ENCODE results near the gene NPR3. TPM values are rescaled to one million over a fixed set of nuclear protein-coding genes. Genes with fewer than 3 reads are reported as not detected.

Gene NPR3
- total RNA-seq, 1 donor from 2014 or later: 14.7 TPM

- H3K36me3 ChIP-seq: no peaks in the 10 kb centered on the region
- TF ChIP-seq CTCF (IDR thresholded peaks at IDR 0.05): no peak
- TF ChIP-seq POLR2AphosphoS5 (IDR thresholded peaks at IDR 0.05; ENCODE audit: insufficient read depth in 1 of 2, low read depth in 1 of 2): no peak
- TF ChIP-seq POLR2A (IDR thresholded peaks at IDR 0.05): no peak
- no peak for DNase-seq (ENCODE audit: extremely low spot score in 2 of 2)
- H3K27ac ChIP-seq: no peak overlapping the region
- no peaks in the 10 kb centered on the region for H3K9me3 ChIP-seq
- intact Hi-C loops (cut with DNase I): no loop called here
- no peaks in the 10 kb centered on the region for H3K4me1 ChIP-seq
- no peaks in the 10 kb centered on the region for H3K27me3 ChIP-seq
- no peak overlapping the region for H3K4me3 ChIP-seq
These were observed 54.1 kb downstream of the NPR3 start for GRCh38 chr5:32765266-32765665.

GRCh38 chr5:32767948-32768467, 56.9 kb downstream of the NPR3 start:
- H3K4me1 ChIP-seq: no peaks in the 10 kb centered on the region
- DNase-seq (ENCODE audit: extremely low spot score in 2 of 2): no peak
- no peak overlapping the region for H3K4me3 ChIP-seq
- intact Hi-C loops (cut with DNase I): no loop called here
- TF ChIP-seq POLR2AphosphoS5 (IDR thresholded peaks at IDR 0.05; ENCODE audit: insufficient read depth in 1 of 2, low read depth in 1 of 2) (no peak), CTCF (IDR thresholded peaks at IDR 0.05) (no peak), POLR2A (IDR thresholded peaks at IDR 0.05) (no peak)
- H3K27me3 ChIP-seq: no peaks in the 10 kb centered on the region
- no peaks in the 10 kb centered on the region for H3K36me3 ChIP-seq
- no peaks in the 10 kb centered on the region for H3K9me3 ChIP-seq
- no peak overlapping the region for H3K27ac ChIP-seq

GRCh38 chr5:32769711-32770110, 58.6 kb downstream of the NPR3 start:
- Histone ChIP-seq H3K9me3 (no peaks in the 10 kb centered on the region), H3K27ac (no peak overlapping the region), H3K27me3 (no peaks in the 10 kb centered on the region), H3K36me3 (no peaks in the 10 kb centered on the region), H3K4me3 (no peak overlapping the region), H3K4me1 (no peaks in the 10 kb centered on the region)
- no peak for DNase-seq (ENCODE audit: extremely low spot score in 2 of 2)
- intact Hi-C loops (cut with DNase I): no loop called here
- TF ChIP-seq POLR2AphosphoS5 (IDR thresholded peaks at IDR 0.05; ENCODE audit: insufficient read depth in 1 of 2, low read depth in 1 of 2) (no peak), POLR2A (IDR thresholded peaks at IDR 0.05) (no peak), CTCF (IDR thresholded peaks at IDR 0.05) (no peak)

- DNase-seq (ENCODE audit: extremely low spot score in 2 of 2): no peak
- TF ChIP-seq POLR2AphosphoS5 (IDR thresholded peaks at IDR 0.05; ENCODE audit: insufficient read depth in 1 of 2, low read depth in 1 of 2) (no peak), CTCF (IDR thresholded peaks at IDR 0.05) (no peak), POLR2A (IDR thresholded peaks at IDR 0.05) (no peak)
- Histone ChIP-seq H3K9me3 (no peaks in the 10 kb centered on the region), H3K27me3 (no peaks in the 10 kb centered on the region), H3K36me3 (no peaks in the 10 kb centered on the region), H3K4me1 (no peaks in the 10 kb centered on the region), H3K4me3 (no peak overlapping the region), H3K27ac (no peak overlapping the region)
- intact Hi-C loops (cut with DNase I): no loop called here
These were observed 59.3 kb downstream of the NPR3 start for GRCh38 chr5:32770444-32770843.

GRCh38 chr5:32771037-32771436, 59.9 kb downstream of the NPR3 start:
- intact Hi-C loops (cut with DNase I): no loop called here
- no peaks in the 10 kb centered on the region for H3K9me3 ChIP-seq
- H3K36me3 ChIP-seq: no peaks in the 10 kb centered on the region
- no peak for DNase-seq (ENCODE audit: extremely low spot score in 2 of 2)
- H3K27me3 ChIP-seq: no peaks in the 10 kb centered on the region
- no peaks in the 10 kb centered on the region for H3K4me1 ChIP-seq
- TF ChIP-seq POLR2AphosphoS5 (IDR thresholded peaks at IDR 0.05; ENCODE audit: insufficient read depth in 1 of 2, low read depth in 1 of 2): no peak
- no peak for TF ChIP-seq CTCF (IDR thresholded peaks at IDR 0.05)
- TF ChIP-seq POLR2A (IDR thresholded peaks at IDR 0.05): no peak
- H3K27ac ChIP-seq: no peak overlapping the region
- H3K4me3 ChIP-seq: no peak overlapping the region
